Hepatocyte (in vitro differentiated cells): ENCODE data around the gene SCD5. TPM values are rescaled to one million over a fixed set of nuclear protein-coding genes. Genes with fewer than 3 reads are reported as not detected.

Experiments used
- DNase-seq: peaks from one replicate; pipeline ENCODE4 v3.0.0-alpha.2; 2016; ENCODE audit warnings: low spot score
- H2AFZ ChIP-seq: fragments of 200-600 bp; sonication (generic); 2 replicates; pipeline ENCODE4 v1.6.0; 2016; ENCODE audit warnings: antibody characterized with exemption, mild to moderate bottlenecking
- H3K27ac ChIP-seq: fragments of 200-600 bp; sonication (generic); 2 replicates; pipeline ENCODE4 v1.5.1; 2016; ENCODE audit warnings: mild to moderate bottlenecking
- H3K27me3 ChIP-seq: fragments of 200-600 bp; sonication (generic); 2 replicates; pipeline ENCODE4 v1.6.1; 2016
- H3K36me3 ChIP-seq: fragments of 200-600 bp; sonication (generic); replicated peaks from 2 replicates; pipeline ENCODE4 v1.5.1; 2016; ENCODE audit warnings: low read depth; ENCODE audit not compliant: insufficient read depth
- H3K4me1 ChIP-seq: fragments of 200-600 bp; sonication (generic); 2 replicates; pipeline ENCODE4 v1.5.1; 2016; ENCODE audit warnings: mild to moderate bottlenecking, moderate library complexity; ENCODE audit not compliant: insufficient read depth
- H3K4me2 ChIP-seq: fragments of 200-600 bp; sonication (generic); 2 replicates; pipeline ENCODE4 v1.6.0; 2016
- H3K4me3 ChIP-seq: fragments of 200-600 bp; sonication (generic); 2 replicates; pipeline ENCODE4 v1.5.1; 2016; ENCODE audit warnings: mild to moderate bottlenecking
- H3K79me2 ChIP-seq: fragments of 200-600 bp; sonication (generic); 2 replicates; pipeline ENCODE4 v1.6.0; 2017; ENCODE audit warnings: mild to moderate bottlenecking
- H3K9me2 ChIP-seq: fragments of 200-600 bp; sonication (generic); replicated peaks from 2 replicates; pipeline ENCODE4 v1.6.0; 2017; ENCODE audit warnings: mild to moderate bottlenecking; ENCODE audit not compliant: insufficient read depth
- H3K9me3 ChIP-seq: fragments of 200-600 bp; sonication (generic); 2 replicates; pipeline ENCODE4 v1.5.1; 2016; ENCODE audit warnings: low read depth, mild to moderate bottlenecking
- H4K20me1 ChIP-seq: fragments of 200-600 bp; sonication (generic); 2 replicates; pipeline ENCODE4 v1.6.0; 2016; ENCODE audit warnings: mild to moderate bottlenecking; ENCODE audit not compliant: insufficient read depth, poor library complexity, severe bottlenecking
- CTCF ChIP-seq: fragments of 200-600 bp; sonication (generic); IDR thresholded peaks from 2 replicates; pipeline ENCODE4 v1.5.1; 2016; ENCODE audit warnings: antibody characterized with exemption, mild to moderate bottlenecking; ENCODE audit not compliant: poor library complexity
- EZH2 ChIP-seq: fragments of 200-600 bp; sonication (generic); IDR thresholded peaks from 2 replicates; pipeline ENCODE4 v1.6.1; 2016; ENCODE audit warnings: antibody characterized with exemption, mild to moderate bottlenecking, borderline replicate concordance
- EZH2phosphoT487 ChIP-seq: fragments of 200-600 bp; sonication (generic); IDR thresholded peaks from one replicate; pipeline ENCODE4 v1.6.1; 2018; ENCODE audit warnings: antibody characterized with exemption, mild to moderate bottlenecking, low read depth, moderate library complexity; ENCODE audit not compliant: unreplicated experiment, severe bottlenecking
- WGBS: methylation state at CpG from one replicate; pipeline ENCODE4 v1.1.6; 2016; ENCODE audit warnings: low lambda C conversion rate; ENCODE audit errors: missing lambda C conversion rate; 5-methylcytosine and 5-hydroxymethylcytosine counted together
- polyA plus RNA-seq: library from polyadenylated mRNA; unstranded; fragments of >200 nt; fragmentation: Nextera tagmentation; extraction: Ambion mirVana; gene quantifications from 2 replicates; pipeline ENCODE4 v1.2.1, GENCODE V29; 2016
- total RNA-seq: library from RNA; depleted of rRNA; stranded (reverse); fragments of >200 nt; gene quantifications from 2 replicates; pipeline ENCODE4 v1.2.3, GENCODE V29; 2014

Gene SCD5
- total and polyA plus RNA-seq, 2 experiments from 2014 or later: 6.4 to 19.2 TPM

GRCh38 chr4:82792912-82793649 lies 5.5 kb downstream of the SCD5 start:
- Histone ChIP-seq H2AFZ (no peak overlapping the region), H3K4me2 (no peak overlapping the region), H3K79me2 (peaks cover 6% of the 10 kb centered on the region), H3K9me3 (no peaks in the 10 kb centered on the region), H3K27ac (no peak overlapping the region), H3K4me3 (no peak overlapping the region), H4K20me1 (no peaks in the 10 kb centered on the region), H3K4me1 (peaks cover 8% of the 10 kb centered on the region), H3K9me2 (no peaks in the 10 kb centered on the region), H3K36me3 (no peaks in the 10 kb centered on the region), H3K27me3 (no peaks in the 10 kb centered on the region)
- TF ChIP-seq EZH2phosphoT487 (no peak), CTCF (no peak), EZH2 (no peak)
- WGBS: 65% methylated on average over 6 of the region's 6 CpGs
- no peak for DNase-seq

GRCh38 chr4:82791179-82791578 lies 7.4 kb downstream of the SCD5 start:
- Histone ChIP-seq H3K9me2 (no peaks in the 10 kb centered on the region), H3K27ac (no peak overlapping the region), H3K9me3 (no peaks in the 10 kb centered on the region), H3K79me2 (peaks cover 6% of the 10 kb centered on the region), H4K20me1 (no peaks in the 10 kb centered on the region), H3K4me3 (no peak overlapping the region), H3K4me1 (no peaks in the 10 kb centered on the region), H3K27me3 (no peaks in the 10 kb centered on the region), H3K4me2 (no peak overlapping the region), H3K36me3 (no peaks in the 10 kb centered on the region), H2AFZ (no peak overlapping the region)
- TF ChIP-seq EZH2 (no peak), CTCF (no peak), EZH2phosphoT487 (no peak)
- WGBS: 82% methylated on average over 6 of the region's 6 CpGs
- no peak for DNase-seq

GRCh38 chr4:82790060-82790660 lies 8.4 kb downstream of the SCD5 start:
- H3K36me3 ChIP-seq: no peaks in the 10 kb centered on the region
- no peaks in the 10 kb centered on the region for H3K27me3 ChIP-seq
- 81% methylated on average over 8 of the region's 8 CpGs for WGBS
- H3K4me1 ChIP-seq: no peaks in the 10 kb centered on the region
- H3K9me3 ChIP-seq: no peaks in the 10 kb centered on the region
- no peaks in the 10 kb centered on the region for H3K9me2 ChIP-seq
- H3K27ac ChIP-seq: no peak overlapping the region
- no peak overlapping the region for H3K4me3 ChIP-seq
- H3K79me2 ChIP-seq: peaks cover 6% of the 10 kb centered on the region
- no peak for DNase-seq
- no peak overlapping the region for H2AFZ ChIP-seq
- TF ChIP-seq EZH2phosphoT487: no peak
- TF ChIP-seq EZH2: no peak
- no peak overlapping the region for H3K4me2 ChIP-seq
- H4K20me1 ChIP-seq: no peaks in the 10 kb centered on the region
